Medulla oblongata (tissue), 1 donor: ENCODE results near the gene EPN2.
"Not testable (repeated sequence)": the region's sequence is repeated elsewhere in the genome, so short reads cannot be mapped to it uniquely, and the experiment has no call there.

Source experiments
- DNase-seq: peaks from one replicate; pipeline ENCODE4 v3.0.0-alpha.2; 2015; ENCODE audit errors: extremely low spot score

Gene EPN2

DNA sequence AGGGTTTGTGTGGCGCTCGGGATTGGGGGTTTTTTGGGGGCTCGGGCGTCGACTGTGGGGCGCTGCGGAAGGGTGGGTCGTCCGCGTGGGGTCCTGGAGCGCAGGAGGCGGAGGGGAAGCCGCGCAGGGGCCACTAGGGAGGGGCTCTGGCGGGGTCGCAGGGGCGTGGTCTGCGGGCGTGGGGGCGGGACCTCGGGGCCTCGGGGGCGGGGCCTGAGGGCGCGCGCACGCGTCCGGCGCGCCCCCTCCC is at the start of gene EPN2:
Gene EPN2 (plus strand): TSS at position 228 of the 250 bp plus-strand sequence. CDS start 45,754 bp downstream, outside the sequence.
- not testable (repeated sequence) for DNase-seq

DNA sequence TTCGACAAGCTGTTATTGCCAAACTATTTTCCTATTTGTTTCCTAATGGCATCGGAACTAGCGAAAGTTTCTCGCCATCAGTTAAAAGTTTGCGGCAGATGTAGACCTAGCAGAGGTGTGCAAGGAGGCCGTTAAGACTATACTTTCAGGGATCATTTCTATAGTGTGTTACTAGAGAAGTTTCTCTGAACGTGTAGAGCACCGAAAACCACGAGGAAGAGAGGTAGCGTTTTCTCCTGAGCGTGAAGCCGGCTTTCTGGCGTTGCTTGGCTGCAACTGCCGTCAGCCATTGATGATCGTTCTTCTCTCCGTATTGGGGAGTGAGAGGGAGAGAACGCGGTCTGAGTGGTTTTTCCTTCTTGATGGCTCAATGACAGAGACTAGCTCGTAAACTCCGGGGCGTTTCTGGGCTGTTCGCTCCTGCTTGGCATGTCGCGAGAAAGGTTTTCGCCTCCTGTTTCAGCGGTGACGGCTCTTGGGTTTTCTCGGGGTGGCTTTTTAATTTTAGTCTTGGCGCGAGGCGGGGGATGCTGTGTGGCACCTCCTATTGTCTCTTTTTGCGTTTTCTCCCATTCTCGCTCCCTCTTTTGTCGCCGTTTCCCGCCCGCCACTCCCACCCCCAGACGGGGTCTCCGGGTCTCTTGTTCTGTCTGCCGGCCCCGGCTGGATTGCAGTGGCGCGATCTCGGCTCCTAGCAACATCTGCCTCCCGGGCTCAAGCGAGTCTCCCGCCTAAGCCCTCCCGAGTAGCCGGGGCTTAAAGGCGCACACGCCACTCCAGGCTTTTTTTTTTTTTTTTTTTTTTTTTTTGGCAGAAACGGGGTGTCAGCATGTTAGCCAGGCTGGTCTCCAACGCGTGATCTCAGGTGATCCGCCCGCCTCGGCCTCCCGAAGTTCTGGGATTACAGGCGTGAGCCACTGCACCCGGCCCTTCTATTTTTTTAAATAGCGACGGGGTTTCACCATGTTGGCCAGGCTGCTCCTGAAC is 49.0 kb upstream of the EPN2 start:
- not testable (repeated sequence) for DNase-seq

DNA sequence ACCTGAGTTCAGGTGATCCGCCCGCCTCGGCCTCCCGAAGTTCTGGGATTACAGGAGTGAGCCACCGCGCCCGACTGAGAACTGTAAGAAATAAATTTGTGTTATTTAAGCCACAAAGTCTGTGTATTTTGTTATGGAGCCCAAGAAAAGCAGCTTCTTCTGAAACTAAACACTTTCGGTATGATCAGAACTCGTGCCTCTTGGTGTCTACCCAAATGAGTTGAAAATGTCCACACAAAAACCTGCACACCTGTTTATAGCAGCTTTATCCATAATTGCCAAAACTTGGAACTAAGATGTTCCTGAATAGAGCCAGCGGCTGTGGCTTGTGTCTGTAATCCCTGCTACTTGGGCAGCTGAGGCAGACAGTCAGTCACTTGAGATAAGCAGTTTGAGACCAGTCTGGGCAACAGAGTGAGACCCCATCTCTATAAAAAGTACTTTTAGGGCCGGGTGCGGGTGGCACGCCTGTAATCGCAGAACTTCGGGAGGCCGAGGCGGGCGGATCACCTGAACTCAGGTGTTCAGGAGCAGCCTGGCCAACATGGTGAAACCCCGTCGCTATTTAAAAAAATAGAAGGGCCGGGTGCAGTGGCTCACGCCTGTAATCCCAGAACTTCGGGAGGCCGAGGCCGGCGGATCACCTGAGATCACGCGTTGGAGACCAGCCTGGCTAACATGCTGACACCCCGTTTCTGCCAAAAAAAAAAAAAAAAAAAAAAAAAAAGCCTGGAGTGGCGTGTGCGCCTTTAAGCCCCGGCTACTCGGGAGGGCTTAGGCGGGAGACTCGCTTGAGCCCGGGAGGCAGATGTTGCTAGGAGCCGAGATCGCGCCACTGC is 48.1 kb upstream of the EPN2 start:
- not testable (repeated sequence) for DNase-seq

DNA sequence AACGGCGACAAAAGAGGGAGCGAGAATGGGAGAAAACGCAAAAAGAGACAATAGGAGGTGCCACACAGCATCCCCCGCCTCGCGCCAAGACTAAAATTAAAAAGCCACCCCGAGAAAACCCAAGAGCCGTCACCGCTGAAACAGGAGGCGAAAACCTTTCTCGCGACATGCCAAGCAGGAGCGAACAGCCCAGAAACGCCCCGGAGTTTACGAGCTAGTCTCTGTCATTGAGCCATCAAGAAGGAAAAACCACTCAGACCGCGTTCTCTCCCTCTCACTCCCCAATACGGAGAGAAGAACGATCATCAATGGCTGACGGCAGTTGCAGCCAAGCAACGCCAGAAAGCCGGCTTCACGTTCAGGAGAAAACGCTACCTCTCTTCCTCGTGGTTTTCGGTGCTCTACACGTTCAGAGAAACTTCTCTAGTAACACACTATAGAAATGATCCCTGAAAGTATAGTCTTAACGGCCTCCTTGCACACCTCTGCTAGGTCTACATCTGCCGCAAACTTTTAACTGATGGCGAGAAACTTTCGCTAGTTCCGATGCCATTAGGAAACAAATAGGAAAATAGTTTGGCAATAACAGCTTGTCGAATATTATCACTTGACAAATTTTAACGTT is 47.3 kb upstream of the EPN2 start:
- not testable (repeated sequence) for DNase-seq

DNA sequence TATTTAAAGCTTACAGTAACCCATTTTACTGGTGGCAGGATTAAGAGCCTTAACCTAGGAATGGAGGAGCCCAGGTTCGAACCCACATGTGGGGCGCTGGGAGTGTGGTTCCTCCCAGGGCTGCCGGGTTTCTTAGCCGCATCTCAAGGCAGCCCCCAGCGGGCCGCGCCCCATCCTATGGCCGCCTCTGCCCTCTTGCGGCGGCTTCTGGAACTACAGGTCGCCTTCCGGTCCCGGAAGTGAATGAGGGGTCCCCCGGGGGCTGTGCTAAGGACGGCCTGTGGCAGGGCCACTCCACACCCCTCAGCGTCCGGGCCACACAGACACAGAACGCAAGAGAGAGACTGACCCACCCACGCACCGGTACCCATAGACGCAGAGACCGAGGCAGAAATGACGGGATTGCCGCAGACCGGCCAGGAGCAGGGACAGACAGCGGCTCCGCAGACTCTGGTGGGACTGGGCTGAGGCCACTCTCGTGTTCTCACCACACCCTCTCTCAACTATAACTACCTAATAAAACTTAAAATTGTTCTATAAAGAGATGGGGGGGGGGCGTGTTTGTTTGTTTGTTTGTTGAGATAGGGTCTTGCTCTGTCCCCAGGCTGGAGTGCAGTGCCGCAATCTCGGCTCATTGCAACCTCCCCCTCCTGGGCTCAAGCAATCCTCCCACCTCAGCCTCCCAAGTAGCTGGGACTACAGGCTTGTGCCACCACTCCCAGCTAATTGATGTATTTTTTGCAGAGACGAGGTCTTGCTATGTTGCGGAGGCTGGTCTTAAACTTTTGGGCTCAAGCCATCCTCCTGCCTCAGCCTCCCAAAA is 40.6 kb upstream of the EPN2 start:
- DNase-seq: not testable (repeated sequence)

DNA sequence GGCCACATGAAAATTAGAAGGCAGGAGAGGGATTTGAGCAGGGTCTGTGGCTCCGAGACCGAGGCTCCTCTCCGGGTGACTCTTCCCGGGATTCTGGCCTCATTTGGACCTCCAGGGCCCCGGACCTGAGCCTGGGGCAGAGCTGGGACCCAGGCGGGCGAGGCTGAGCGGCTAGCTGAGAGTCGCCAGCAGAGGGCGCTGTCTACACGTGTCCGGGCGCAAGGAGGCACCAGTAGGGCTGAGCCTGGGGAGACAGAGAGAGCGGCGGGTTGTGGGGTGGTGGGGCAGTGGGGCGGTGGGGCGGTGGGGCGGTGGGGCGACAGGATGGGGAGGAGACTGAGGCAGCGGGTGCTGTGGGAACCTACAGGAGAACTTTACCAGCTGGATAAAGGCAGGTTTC is 34.7 kb upstream of the EPN2 start:
- DNase-seq: not testable (repeated sequence)

DNA sequence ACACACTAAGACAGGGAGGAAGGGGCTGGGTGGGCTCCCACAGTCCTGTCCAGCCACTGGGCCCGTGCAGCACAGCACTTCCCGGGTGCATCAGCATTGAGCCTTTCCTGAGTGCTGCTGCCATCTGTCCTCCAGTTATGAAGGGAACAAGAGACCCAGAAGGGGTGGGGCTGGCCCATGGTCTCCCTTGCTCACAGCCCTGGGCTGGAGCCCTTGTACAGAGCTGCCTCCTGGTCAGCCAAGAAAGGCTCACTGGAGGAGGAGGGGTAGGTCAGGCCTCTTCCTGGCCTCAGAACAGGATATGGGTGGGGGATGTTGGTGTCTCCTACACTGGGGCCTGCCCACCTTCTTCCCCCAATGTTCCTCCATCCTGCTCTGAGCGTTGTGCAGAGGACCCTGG is 33.7 kb upstream of the EPN2 start:
- not testable (repeated sequence) for DNase-seq

DNA sequence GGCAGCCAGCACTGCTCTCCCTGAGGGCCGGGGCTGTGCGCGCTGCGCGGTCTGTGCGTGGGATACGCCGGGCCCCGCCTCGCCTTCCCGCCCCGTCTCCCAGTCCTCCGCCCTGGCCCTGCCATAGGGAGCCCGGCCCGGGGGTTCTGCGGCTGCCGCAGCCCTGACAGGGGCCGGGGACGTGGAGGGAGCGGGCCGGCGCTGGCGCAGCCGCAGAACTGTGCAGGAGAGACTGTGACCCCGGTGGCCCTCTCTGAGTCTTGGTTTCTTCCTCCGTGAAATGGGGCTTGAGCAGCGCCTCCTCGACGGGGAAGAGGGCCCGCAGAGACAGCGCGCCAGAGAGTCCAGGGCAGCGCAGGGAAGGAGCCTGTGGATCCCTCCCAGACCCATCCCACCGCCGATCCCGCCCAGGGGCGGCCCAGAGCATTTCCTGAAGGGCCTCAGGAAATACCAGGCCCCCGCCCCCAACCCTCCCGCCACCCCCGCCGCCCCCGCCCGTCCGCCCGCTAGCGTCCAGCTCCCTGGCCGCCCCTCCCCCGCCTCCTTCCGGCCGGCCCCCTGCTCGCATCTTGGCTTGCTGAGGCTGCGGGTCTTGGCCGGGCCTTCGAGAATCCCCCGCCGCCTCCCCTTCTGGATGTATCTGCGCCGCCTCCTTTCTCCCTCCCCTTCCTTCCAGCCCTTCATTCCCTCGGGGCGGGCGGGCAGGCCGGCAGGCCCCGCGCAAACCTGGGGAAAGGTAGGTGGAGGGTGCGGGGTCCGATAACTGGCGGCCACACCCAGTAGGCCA is 21.9 kb upstream of the EPN2 start:
- not testable (repeated sequence) for DNase-seq

DNA sequence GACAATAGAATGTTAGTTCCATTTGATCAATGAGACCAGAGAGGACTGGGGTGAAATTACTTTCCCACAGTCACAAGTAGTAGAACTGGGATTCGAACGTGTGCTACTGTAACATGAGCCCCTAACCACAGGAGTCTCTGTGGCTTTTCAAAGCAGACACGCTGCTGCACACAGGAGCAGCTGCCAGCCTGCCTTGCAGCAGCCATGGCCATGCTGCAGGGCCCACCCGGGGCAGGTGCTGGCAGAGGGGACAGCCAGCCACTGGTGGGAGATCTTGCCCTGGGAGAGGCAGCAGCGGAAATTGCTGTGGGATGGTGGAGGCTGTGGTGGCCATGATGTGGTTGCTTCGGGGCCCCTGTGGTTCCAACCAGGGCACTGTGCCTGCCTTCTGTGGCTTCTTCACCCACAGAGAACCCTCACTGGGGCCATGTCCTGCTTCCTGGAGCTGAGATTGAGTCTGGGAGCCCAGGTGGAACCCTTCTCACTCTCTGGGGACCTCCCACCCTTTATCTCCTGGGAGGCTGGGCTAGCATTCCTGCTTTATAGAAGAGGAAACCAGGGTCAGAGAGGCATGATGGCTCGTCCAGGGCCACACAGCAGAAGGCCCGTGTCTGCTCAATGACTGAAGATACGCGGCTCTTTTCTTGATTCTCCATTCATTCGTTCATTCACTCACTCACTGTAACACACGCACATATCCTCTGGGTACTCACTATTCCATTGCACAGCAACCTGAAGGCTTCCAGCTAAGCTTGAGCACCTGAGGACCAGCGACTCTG is 20.8 kb upstream of the EPN2 start:
- DNase-seq: not testable (repeated sequence)

DNA sequence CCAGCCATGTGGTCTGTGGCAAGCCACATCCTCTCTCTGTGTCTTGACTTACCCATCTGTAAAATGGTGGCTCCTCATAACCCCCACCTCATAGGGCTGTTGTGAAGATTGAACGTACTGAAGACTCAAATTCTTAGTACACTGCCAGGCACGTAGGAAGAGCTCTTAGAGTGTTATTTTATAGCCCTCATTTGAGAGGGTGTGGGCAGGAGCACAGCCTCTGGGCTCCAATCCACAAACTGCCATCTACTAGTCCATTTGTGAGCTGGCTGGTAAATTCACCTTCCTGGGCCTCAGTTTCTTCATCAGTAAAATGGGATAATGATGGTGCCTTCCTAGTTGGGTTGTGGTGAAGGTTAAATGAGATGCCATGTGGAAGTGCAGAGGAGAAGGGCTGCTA is 18.3 kb upstream of the EPN2 start:
- not testable (repeated sequence) for DNase-seq

DNA sequence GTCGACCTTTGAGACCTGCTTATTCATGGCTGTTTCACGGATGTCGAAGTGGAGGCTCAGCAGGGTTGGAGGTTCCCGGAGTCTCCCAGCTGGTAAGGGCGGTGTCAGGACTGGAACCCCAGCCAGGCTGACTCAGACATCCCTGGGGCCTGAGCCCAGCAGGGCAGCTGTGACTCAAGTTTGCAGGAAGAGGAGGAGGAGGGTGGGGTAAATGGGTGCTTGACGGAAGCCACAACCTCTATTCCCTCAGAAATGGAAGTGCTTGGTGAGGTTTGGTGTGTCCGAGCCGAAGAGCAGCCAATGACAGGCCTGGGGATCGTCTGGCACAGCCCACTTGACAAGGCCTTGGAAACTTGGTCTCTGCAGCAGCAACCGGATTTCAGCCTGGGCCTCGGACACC is 17.8 kb upstream of the EPN2 start:
- DNase-seq: not testable (repeated sequence)

DNA sequence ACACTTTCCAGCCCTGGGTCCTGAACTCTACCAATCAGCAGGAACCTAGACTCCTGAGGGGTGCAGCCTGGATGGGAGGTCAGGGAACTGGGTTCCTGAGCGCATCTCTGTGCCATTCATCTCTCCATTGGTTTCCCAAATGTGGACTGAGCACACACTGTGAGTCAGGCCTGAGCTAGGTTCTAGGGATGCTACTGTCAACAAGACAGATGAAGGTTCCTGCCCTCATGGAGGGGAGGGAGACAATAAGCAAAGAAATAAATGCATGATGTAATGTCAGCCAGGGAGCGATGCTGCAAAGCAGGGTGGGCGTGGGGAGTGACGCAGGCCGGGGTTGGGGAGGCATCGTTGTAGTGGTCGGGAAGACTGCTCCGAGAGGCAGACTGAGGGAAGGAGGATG is 17.0 kb upstream of the EPN2 start:
- not testable (repeated sequence) for DNase-seq

DNA sequence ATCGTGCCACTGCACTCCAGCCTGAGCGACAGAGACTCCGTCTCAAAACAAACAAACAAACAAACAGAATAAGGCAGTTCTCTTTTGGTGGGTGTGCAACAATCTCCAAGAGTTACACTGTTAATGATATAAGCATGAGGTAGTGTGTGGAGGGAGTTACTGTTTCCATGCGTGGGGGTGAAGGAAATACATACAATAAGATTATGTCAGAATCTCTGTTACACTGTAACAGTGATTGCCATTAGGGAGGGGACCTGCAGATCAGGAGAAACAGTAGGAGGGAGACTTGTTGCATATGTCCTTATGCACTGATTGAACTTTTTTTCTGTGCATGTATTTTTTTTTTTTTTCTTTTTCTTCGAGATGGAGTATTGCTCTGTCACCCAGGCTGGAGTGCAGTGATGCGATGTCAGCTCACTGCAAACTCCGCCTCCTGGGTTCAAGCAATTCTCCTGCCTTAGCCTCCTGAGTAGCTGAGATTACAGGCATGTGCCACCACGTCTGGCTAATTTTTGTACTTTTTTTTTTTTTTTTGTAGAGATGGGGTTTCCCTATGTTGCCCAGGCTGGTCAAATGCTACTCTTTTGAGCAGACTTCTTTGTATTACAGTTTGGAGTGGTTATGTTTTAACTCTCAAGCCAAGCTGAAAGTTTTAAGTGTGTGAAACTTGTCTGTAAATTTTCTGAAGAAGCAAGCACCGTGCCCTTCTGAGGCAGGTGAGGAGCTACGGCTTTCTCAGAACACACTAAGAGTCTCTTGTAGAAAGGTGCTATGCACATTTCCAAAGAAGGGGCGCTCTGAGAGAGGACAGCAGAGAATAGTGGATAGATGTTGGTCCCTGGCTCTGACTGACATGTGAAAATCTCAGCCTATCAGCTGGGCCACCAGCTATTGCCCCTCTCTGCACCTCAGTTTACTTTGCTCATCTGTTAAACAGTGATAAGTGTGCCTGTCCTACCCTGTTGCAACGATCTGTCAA is 10.3 kb upstream of the EPN2 start:
- DNase-seq: not testable (repeated sequence)

DNA sequence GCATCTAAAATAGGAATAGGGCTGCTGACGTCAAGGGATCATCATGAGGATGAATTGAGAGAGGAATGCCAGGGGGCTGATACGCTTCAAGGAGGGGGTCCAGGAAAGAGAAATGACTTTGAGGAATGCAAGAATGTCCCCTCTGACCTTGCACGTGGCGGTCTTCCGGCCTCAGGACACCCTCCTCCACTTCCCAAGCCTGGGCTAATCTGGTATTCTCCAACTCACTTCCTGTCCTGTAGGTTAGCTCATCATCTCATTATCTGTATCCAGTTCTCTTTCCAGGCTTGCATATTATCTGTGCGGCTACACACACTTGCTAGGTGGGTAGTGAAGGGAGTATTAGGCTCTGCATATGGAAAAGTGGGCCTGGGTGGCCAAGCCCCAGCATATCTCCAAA is 2.5 kb upstream of the EPN2 start:
- not testable (repeated sequence) for DNase-seq

DNA sequence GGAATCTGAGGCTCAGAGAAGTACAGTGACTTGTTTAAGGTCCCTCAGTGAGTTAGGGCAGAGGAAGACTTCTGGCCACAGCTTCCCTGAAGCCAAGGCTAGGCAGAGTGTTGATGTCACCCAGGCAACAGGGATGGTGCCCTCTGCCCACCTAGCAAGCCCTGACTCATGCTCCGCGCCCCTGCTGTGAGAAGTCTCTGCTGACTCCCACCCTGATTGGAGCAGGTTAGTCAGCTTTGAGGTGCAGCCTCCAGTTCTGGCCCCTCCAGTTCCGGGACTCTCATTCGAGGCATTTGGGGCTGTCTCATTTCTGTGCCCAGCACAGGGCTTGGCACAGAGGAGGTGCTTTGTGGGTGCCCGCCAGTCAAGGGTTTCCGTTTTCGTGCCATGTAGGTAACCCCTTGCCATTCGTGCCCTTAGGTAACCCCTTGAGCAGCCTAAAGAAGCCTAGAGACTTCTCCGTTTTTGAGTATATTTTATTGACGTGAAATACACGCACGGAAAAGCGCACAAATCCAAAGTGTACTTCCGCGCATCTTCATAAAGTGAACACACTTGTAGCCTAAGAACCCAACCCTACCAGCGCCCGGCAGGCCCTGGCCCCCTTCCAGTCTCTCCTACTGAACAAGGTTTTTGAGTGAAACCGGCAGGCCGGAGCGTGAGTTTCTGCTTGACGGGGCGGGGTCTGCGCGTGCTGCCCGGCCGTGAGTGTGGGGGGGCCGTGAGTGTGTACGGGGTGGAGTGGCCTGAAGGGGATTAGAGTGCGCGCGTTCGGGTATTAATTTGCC is 621 bp upstream of the EPN2 start:
- DNase-seq: not testable (repeated sequence)

DNA sequence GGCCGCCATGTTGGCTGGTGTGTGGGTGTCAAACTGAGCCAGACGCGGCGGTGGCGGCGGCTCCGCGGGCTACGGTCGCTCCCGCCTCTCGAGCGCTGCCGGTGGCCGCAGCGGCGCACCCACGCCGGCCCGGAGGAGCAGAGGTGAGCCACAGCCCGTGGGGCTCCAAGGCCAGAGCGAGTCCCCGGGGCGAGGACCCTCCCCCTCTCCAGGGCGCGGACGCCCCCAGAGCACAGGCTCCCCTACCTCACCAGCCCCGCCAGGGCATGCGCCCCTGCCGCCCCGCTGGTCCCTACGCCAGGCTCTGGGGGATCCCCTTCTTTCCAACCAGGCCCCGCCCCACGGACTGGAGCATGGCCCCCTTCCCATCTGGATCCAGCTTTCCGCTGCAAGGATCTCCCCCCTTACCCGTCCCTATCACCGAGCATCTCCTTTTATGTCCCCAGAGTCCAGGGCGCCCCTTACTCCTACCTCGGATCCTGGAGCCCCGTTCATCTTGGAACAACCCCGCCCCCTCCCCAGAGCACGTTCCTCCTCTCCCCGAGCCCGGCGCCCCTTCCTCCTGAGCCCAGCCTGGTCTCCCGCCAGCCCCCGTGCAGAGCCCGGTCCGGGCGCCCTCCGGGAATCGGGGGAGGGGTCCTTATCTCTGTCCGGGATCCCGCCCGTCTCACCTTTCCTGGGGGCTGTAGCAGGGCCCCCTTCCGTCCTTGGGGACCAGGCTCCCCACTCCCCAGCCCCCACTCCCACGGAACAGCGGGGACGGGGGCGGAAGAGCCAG is 412 bp downstream of the EPN2 start:
- no peak for DNase-seq

DNA sequence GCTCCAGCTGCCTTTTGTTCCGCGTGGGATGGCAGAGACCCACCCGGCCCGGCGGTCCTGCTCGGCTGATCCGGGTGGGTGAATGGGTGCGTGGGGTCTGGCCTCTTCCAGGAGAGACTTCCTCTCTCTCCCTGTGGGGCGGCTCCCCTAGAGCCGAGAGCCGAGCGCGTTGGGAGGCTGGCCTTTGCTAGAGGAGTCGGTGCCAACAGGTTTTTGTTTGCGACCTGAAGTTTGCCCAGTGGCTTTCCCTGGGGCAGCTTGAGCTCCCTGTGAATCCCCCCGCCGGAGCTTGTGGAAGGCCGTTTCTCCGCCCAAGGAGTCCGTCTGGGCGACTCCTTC is 970 bp downstream of the EPN2 start:
- DNase-seq: no peak
